ENCODE measurements around the gene HOXB9.

Gene HOXB9

DNA sequence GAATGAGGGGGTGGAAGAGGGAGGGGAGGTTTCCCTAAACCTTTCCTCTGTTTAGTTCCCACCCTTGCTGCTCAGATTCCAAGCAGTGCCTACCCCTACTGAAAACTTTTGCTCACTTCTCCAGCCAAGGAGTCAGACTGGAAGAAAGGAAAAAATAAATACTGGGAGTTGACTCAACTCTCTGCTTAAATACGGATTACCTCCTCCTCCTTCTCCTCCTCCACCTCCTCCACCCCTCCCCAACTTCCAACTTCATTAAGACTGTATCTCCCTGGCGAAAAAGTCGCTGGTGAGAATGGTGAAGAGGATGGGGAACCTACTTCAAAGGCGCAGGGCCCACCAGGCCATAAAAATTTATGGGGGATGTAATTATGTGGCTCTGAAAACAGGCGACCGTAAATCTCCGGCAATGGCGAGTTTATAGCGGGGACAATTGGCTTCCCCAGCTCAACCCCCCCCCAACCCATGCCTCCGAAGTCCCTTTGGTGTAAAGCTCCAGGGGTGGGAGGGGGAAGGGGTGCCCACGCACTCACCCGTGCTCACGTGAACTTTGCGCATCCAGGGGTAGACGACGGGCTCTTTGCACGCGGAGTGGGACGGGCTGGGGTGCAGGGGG lies 48.7 kb downstream of the HOXB9 start:
- DNase-seq (ENCODE audit: low read depth) = no peak
- no peak for TF ChIP-seq CTCF (IDR thresholded peaks at IDR 0.05; ENCODE audit: control insufficient read depth, extremely low read depth, insufficient read depth)
- H3K4me3 ChIP-seq (ENCODE audit: low read depth, low read length) = no peak overlapping the region

DNA sequence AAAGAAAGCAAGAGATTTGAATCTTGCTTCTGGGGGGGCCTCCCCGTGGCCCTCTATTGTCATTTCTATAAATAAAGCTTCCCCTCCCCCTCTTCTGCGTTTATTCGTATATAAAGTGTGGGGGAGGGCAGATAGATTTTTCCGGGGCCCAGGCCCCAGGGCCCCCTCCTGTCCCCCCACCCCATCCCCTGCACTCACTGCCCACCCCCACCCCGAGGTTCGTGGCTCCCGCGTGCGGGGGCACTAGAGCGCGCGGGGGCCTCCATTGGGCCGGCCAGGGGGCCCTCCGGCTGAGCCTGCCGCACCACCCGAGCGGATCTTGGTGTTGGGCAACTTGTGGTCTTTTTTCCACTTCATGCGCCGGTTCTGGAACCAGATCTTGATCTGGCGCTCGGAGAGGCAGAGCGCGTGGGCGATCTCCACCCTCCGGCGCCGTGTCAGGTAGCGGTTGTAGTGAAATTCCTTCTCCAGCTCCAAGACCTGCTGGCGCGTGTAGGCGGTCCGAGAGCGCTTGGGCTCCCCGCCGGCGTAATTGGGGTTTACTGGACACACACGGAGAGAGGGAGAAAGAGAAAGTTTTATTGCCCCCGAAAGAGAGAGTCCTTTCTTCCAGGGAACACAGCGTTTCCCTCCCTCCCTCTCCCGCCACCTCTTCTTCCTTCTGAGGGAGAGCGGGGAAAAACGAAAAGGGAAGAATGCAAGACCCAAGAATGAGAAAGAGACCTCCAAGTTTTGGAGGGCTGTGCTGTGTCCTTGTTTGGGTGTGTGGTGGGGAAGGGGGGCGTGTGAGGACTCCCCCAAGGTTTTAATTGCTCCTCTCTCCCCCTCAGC lies 49.5 kb downstream of the HOXB9 start:
- no peak for DNase-seq (ENCODE audit: low read depth)
- H3K4me3 ChIP-seq (ENCODE audit: low read depth, low read length) = no peak overlapping the region
- no peak for TF ChIP-seq CTCF (IDR thresholded peaks at IDR 0.05; ENCODE audit: control insufficient read depth, extremely low read depth, insufficient read depth)

GRCh38 chr17:48575673-48576478 lies 50.3 kb downstream of the HOXB9 start:
- no peak overlapping the region for H3K4me3 ChIP-seq (ENCODE audit: low read depth, low read length)
- DNase-seq (ENCODE audit: low read depth) = no peak
- no peak for TF ChIP-seq CTCF (IDR thresholded peaks at IDR 0.05; ENCODE audit: control insufficient read depth, extremely low read depth, insufficient read depth)

DNA sequence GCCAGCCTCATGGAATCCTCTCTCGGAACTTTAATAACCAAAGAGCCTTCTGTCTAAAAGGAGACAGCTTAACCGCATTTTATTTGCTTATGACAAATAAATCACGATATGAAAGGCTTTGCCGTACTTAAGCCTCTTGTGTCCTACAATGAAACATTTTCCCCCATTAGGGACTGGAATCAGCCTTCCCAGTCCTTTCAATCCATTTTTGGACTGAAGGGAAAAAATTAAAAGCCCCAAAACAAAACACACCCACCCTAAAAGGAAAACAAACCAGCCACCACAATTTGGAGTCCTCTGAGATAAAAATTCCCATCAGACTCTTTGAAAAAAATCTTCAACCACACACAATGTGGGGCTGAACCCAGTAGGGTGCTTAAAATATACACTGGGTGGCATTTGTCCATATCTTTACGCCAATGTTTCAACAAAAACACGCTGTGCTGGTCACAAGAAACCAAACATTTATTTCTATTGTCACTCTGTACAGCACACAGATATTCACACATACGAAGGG lies 51.0 kb downstream of the HOXB9 start:
- TF ChIP-seq CTCF (IDR thresholded peaks at IDR 0.05; ENCODE audit: control insufficient read depth, extremely low read depth, insufficient read depth) = no peak
- no peak for DNase-seq (ENCODE audit: low read depth)
- H3K4me3 ChIP-seq (ENCODE audit: low read depth, low read length) = no peak overlapping the region

GRCh38 chr17:48574505-48575065 lies 51.6 kb downstream of the HOXB9 start:
- TF ChIP-seq CTCF (IDR thresholded peaks at IDR 0.05; ENCODE audit: control insufficient read depth, extremely low read depth, insufficient read depth) = no peak
- no peak for DNase-seq (ENCODE audit: low read depth)
- no peak overlapping the region for H3K4me3 ChIP-seq (ENCODE audit: low read depth, low read length)

DNA sequence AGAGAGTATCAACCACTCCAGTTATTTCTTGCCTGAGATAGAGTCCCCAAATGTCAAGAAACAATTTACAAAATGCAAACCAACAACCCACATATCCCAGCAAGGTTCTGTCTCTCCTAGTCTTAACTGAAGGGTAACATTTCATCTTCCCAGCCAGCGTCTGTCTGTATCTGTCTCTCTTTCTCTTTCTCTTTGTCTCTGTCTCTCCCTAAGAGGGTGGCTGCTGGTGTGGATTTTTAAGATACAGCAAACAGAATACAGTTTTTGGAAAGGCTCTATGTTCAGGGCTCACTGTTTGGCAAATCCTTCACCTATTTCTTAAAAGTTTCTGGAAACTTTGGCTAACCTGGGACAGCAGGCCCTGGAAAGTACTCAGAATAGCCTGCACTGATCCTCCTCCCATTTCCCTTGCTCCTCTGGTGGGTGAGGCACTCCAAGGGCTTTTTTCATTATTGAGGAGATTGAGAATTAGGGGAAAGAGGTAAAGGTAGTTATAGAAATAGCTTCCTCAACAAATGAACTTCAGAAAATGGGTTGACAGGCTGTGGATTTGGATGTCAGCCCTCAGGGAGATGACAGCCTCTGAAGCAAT lies 54.2 kb downstream of the HOXB9 start:
- no peak for DNase-seq (ENCODE audit: low read depth)
- no peak for TF ChIP-seq CTCF (IDR thresholded peaks at IDR 0.05; ENCODE audit: control insufficient read depth, extremely low read depth, insufficient read depth)
- H3K4me3 ChIP-seq (ENCODE audit: low read depth, low read length) = no peak overlapping the region
